Thymus (tissue), 11 donors: ENCODE data around the gene RPS25. TPM values are rescaled to one million over a fixed set of nuclear protein-coding genes. Genes with fewer than 3 reads are reported as not detected.

Source experiments
- DNase-seq, 9 donors: peaks; one replicate each; pipeline ENCODE4 v3.0.0-alpha.2; 2013; ENCODE audit warnings: low spot score in 9 of 9, low read depth in 6 of 9, missing footprints in 1 of 9
- H3K27ac ChIP-seq, 2 donors: one replicate each; pipeline ENCODE4 v1.5.1; 2013; ENCODE audit warnings: control low read depth in 1 of 2, low read depth in 1 of 2, low read length in 1 of 2, mild to moderate bottlenecking in 1 of 2, moderate library complexity in 1 of 2
- H3K27me3 ChIP-seq, 2 donors: one replicate each; pipeline ENCODE4 v1.5.1; 2013; ENCODE audit warnings: low read length in 1 of 2; ENCODE audit not compliant: control insufficient read depth in 2 of 2, insufficient read depth in 1 of 2
- H3K36me3 ChIP-seq, 2 donors: one replicate each; pipeline ENCODE4 v1.5.1; 2013; ENCODE audit warnings: low read length in 1 of 2, mild to moderate bottlenecking in 1 of 2, moderate library complexity in 1 of 2; ENCODE audit not compliant: control insufficient read depth in 2 of 2, insufficient read depth in 2 of 2
- H3K4me1 ChIP-seq, 2 donors: one replicate each; pipeline ENCODE4 v1.5.1; 2013; ENCODE audit warnings: low read length in 2 of 2; ENCODE audit not compliant: control insufficient read depth in 2 of 2, insufficient read depth in 2 of 2
- H3K4me3 ChIP-seq, 2 donors: one replicate each; pipeline ENCODE4 v1.5.1; 2013; ENCODE audit warnings: low read length in 2 of 2, control low read depth in 1 of 2, mild to moderate bottlenecking in 1 of 2
- H3K9me3 ChIP-seq, 2 donors: one replicate each; pipeline ENCODE4 v1.5.1; 2013; ENCODE audit warnings: low read length in 1 of 2, mild to moderate bottlenecking in 1 of 2; ENCODE audit not compliant: control insufficient read depth in 2 of 2, insufficient read depth in 1 of 2
- WGBS: extraction: QIAGEN DNeasy Blood & Tissue Kit; methylation state at CpG from one replicate; pipeline ENCODE4 v1.1.7; 2013; 5-methylcytosine and 5-hydroxymethylcytosine counted together
- polyA plus RNA-seq: library from polyadenylated mRNA; stranded (reverse); fragments of 200-250 nt; gene quantifications from one replicate; pipeline ENCODE4 v1.2.3, GENCODE V29; 2013
- total RNA-seq: library from RNA; stranded (reverse); fragments of 120-200 nt; gene quantifications from one replicate; pipeline ENCODE4 v1.2.4, GENCODE V29; 2013
- donor health status: healthy.

Gene RPS25
- total and polyA plus RNA-seq, 2 donors, result 2,320 to 4,489 TPM

DNA sequence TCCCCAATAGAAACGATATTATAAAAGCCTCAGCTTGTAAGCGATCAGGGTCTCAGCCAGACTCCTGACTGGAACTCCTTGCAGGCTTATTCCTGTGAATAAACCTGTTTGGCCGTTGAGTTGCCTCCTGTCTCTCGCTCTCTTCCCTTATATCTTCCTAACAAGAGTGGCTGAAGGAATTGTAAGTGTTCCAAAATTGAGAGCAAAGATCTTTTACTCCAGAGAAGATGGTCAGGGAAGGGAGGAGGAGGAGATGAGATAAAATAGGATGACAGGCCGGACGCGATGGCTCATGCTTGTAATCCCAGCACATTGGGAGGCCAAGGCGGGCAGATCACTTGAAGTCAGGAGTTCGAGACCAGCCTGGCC, 13.8 kb upstream of the RPS25 start:
- WGBS, result 97% methylated on average over 9 of the region's 9 CpGs
- no peak overlapping the region for H3K4me3 ChIP-seq
- no peak overlapping the region for H3K27ac ChIP-seq

DNA sequence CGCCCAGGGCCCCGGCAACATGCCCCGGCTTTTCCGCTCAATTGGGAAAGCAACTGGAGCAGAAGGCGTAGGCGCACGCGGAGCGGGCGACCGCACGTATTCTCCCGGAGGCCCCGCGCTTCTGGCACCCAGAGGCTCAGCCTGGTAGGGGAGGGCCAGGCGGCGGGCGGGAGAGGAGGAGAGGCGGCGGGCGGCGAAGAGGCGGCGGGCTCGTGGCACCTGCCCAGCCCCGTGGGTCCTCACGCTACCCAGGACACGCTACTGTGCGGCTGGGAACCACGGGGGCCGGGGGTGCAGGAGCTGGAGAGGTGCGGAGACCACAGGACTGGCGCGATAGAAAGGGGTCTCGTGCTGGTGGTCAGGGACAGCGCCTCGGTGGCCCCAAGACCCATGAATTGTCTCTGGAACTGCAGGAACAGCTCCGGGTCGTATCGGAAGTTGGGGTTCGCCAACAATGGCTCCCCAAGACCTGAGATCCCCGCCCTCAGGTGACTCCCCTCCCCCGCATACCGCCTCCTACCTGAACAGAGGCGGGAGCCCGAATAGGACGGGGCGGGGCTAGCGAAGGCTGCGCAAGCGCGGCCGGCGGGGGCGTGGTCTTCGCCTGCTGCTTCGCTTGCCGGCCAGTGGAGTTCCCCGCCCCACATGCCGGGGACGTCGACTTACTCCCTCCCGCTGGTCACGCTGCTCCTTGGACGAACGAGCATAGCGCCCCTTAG, 12.3 kb upstream of the RPS25 start, which contains the start of gene SLC37A4:
Gene SLC37A4 (minus strand): TSS at position 549 of the 719 bp plus-strand sequence.
- peaks cover 11 to 21% of the 10 kb centered on the region in 2 donors for H3K36me3 ChIP-seq
- under 1% methylated on average over 67 of the region's 67 CpGs for WGBS
- H3K27me3 ChIP-seq, result no peaks in the 10 kb centered on the region
- peak within 1 kb of the TSS; percentile 69 to 91 for H3K4me3 ChIP-seq
- H3K9me3 ChIP-seq, result no peaks in the 10 kb centered on the region
- peak; percentile 62 to 91 (median 78) for DNase-seq
- H3K4me1 ChIP-seq, result peaks cover 3 to 24% of the 10 kb centered on the region in 2 donors
- H3K27ac ChIP-seq, result peak within 1 kb of the TSS; percentile 51 to 84

More for the DNA sequence above, 13.8 kb upstream of the RPS25 start:
- Histone ChIP-seq H3K4me1 (peaks cover 3 to 24% of the 10 kb centered on the region in 2 donors), H3K9me3 (no peaks in the 10 kb centered on the region), H3K27me3 (no peaks in the 10 kb centered on the region), H3K36me3 (peaks cover 0 to 13% of the 10 kb centered on the region in 2 donors)
- DNase-seq, result no peak

DNA sequence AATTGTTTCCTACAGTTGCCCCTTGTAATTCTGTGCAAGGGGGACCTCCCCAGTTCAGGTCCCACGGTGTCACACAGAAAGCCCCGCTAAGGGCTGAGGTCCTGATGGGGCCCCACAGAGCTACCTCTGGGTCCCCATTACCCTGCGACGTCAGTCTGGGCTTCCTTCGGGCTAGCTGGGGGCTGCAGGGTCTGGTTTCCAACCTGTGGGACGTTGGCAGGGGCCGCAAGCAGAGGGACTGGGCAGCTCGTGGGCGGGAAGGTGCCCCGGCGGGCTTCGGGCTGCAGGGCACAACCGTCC, 11.8 kb upstream of the RPS25 start:
- 16% methylated on average over 13 of the region's 13 CpGs for WGBS
- peak in 1 of 9 donors; percentile 15 for DNase-seq
- peaks cover 3 to 22% of the 10 kb centered on the region in 2 donors for H3K4me1 ChIP-seq
- H3K27me3 ChIP-seq, result no peaks in the 10 kb centered on the region
- H3K9me3 ChIP-seq, result no peaks in the 10 kb centered on the region
- H3K36me3 ChIP-seq, result peaks cover 16 to 27% of the 10 kb centered on the region in 2 donors
- H3K4me3 ChIP-seq, result peak overlapping the region; percentile 69 to 91
- H3K27ac ChIP-seq, result peak overlapping the region in 1 of 2 donors; percentile 51

DNA sequence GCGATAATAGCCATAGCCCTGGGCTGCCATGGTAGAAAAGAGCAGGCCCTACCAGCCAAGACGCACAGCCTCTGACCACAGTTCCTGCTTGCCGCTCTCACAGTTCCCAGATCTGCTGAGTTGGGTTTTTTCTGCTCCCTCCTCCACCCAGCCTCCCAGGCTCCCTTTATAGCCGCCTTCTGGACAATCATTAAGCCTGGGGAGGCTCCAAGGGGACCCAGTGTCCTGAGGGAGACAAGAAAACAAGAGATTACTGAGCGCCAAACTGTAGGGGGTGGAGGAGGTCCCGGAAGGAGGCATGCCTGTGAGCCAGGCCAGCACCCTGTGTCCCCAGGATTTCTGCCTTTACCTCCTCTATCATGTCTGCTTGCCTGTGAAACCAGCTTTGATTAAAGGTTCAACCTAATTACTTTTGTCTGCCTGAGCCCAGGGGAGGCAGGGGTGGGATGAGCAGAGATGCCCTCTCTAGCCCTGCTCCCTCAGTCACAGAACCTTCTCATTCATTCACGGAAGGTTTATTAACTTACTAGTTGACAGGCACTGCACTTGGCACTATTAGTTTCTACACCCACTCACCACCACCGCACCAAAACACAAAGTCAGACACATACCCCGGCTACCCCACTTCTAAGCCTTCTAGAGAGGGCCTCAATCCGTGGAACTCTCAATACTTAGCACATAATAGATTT, 11.3 kb upstream of the RPS25 start:
- no peaks in the 10 kb centered on the region for H3K9me3 ChIP-seq
- no peak overlapping the region for H3K27ac ChIP-seq
- DNase-seq, result no peak
- H3K36me3 ChIP-seq, result peaks cover 20 to 31% of the 10 kb centered on the region in 2 donors
- H3K27me3 ChIP-seq, result no peaks in the 10 kb centered on the region
- 76% methylated on average over 10 of the region's 10 CpGs for WGBS
- H3K4me3 ChIP-seq, result peak overlapping the region; percentile 69 to 91
- peaks cover 3 to 19% of the 10 kb centered on the region in 2 donors for H3K4me1 ChIP-seq

DNA sequence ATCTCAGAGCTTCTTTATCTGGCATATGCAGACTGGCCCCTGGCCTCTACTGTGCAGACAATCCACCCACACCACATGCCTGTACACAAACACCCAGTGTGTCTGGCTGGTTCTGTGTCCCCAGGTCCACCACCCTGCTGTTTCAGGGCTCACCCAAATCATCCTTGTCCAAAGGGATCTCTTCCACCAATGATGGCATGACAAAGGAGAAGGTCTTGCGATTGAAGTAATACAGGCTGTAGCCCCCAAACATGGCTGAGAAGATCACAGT, 10.9 kb upstream of the RPS25 start:
- H3K27me3 ChIP-seq, result no peaks in the 10 kb centered on the region
- H3K27ac ChIP-seq, result no peak overlapping the region
- 96% methylated on average over 1 of the region's 1 CpG for WGBS
- peaks cover 3 to 19% of the 10 kb centered on the region in 2 donors for H3K4me1 ChIP-seq
- DNase-seq, result no peak
- H3K9me3 ChIP-seq, result no peaks in the 10 kb centered on the region
- peaks cover 25 to 36% of the 10 kb centered on the region in 2 donors for H3K36me3 ChIP-seq
- H3K4me3 ChIP-seq, result no peak overlapping the region

DNA sequence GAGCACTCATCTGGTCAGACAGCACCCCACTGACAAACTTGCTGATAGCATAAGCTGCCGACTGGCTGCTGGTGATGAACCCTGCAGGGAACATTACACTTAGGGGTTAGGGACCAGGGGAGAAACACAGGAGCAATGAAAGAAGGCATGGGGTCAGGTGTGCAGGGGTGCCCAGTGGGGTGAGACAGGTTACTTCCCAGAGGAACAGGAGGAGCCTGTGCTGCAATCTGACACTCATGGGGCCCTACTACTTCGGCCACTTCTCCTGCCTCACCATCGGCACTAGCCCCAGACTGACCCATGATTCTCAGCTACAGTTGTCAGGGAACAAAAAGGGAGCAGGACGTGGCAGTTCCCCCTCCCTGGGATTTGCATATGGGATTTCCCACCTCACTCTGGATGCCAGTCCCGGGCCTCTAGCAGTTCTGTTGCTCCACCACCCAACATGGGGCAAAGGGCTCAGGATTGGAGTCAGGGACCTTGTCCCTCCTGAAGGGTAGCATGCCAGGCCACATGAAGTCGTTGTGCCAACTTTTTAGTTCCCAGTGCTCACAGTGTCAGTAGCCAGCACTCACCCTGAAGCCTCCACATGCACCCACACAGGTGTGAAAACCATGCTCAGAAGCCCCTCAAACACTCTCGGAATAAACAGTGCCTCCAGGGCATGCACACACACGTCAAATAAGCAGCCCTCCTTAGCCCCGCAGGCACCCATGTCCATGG, 10.4 kb upstream of the RPS25 start:
- 93% methylated on average over 9 of the region's 9 CpGs for WGBS
- Histone ChIP-seq H3K36me3 (peaks cover 30 to 40% of the 10 kb centered on the region in 2 donors), H3K27me3 (no peaks in the 10 kb centered on the region), H3K4me1 (peaks cover 3 to 19% of the 10 kb centered on the region in 2 donors), H3K9me3 (no peaks in the 10 kb centered on the region), H3K27ac (no peak overlapping the region), H3K4me3 (no peak overlapping the region)
- no peak for DNase-seq

DNA sequence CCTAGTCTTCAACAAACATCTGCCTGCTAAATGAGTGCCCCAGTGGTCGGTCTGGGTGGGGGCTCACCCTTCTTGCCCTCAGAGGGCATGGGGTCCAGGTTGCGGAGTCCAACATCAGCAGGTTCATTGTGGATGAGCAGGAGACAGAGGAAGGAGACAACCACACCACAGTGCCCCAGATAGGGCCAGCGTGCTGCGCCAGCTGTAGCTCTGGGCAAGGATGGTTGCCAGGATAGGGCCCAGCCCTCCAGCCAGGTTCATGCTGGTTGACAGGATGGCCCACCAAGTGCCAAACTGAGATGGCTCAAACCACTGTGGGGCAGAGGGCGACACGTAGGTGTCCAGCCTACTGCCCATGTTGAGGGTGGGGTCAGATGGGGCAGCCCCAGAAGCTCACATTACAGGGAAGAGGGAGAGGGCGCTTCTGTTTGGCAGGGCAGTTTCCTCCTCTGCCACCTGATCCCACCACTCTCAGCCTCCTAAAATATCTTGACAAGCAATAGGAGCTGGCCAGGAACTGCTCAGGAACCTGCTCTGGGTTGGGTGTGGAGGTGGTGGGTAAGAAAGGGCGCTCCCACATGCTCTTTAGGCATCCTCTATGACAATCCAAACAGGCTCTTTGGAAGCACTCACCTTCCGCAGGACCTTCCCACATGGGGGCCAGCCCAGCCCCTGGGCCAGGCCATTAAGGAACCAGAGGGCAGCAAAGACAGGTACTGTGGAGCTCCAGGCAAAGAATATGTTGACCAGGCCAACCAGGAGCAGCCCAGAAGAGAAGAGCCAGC, 9.6 kb upstream of the RPS25 start:
- Histone ChIP-seq H3K4me1 (peaks cover 3 to 19% of the 10 kb centered on the region in 2 donors), H3K27ac (no peak overlapping the region), H3K9me3 (no peaks in the 10 kb centered on the region), H3K36me3 (peaks cover 34 to 48% of the 10 kb centered on the region in 2 donors), H3K27me3 (no peaks in the 10 kb centered on the region), H3K4me3 (no peak overlapping the region)
- no peak for DNase-seq
- 98% methylated on average over 9 of the region's 9 CpGs for WGBS

DNA sequence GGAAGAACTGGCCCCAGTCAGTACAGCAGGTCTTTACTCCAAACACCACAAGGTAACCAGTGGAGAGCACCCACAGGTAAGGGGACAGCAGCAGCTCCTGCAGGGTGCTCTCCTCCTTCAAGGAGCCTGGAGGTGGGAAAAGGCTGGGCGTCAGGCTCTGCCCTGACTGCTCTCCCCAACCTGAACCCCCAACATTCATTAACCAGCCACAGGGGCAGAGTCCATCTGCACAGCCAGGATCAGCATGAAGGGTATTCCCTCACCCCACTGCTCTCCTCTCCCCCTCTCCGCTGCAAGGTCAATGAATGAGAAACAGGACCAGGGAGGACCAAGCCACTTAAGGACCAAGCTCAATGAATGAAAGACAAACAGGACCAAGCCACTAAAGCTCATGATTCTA, 8.8 kb upstream of the RPS25 start:
- Histone ChIP-seq H3K27ac (no peak overlapping the region), H3K4me3 (no peak overlapping the region), H3K9me3 (no peaks in the 10 kb centered on the region), H3K27me3 (no peaks in the 10 kb centered on the region), H3K36me3 (peaks cover 34 to 55% of the 10 kb centered on the region in 2 donors), H3K4me1 (peaks cover 3 to 19% of the 10 kb centered on the region in 2 donors)
- WGBS, result 99% methylated on average over 2 of the region's 2 CpGs
- DNase-seq, result no peak
